Measurements from ENCODE around the gene ZFYVE9. TPM values are rescaled to one million over a fixed set of nuclear protein-coding genes. Genes with fewer than 3 reads are reported as not detected.
A peak's percentile ranks its signal among the peaks of the same experiment; 100 is the strongest.

The ZFYVE9 gene
- total and polyA plus RNA-seq, 10 of the 15 experiments (the other 5 are each of a cell fraction or from before 2014, with no cell fraction given): 0.26 to 6.9 (median 2.3) TPM

DNA sequence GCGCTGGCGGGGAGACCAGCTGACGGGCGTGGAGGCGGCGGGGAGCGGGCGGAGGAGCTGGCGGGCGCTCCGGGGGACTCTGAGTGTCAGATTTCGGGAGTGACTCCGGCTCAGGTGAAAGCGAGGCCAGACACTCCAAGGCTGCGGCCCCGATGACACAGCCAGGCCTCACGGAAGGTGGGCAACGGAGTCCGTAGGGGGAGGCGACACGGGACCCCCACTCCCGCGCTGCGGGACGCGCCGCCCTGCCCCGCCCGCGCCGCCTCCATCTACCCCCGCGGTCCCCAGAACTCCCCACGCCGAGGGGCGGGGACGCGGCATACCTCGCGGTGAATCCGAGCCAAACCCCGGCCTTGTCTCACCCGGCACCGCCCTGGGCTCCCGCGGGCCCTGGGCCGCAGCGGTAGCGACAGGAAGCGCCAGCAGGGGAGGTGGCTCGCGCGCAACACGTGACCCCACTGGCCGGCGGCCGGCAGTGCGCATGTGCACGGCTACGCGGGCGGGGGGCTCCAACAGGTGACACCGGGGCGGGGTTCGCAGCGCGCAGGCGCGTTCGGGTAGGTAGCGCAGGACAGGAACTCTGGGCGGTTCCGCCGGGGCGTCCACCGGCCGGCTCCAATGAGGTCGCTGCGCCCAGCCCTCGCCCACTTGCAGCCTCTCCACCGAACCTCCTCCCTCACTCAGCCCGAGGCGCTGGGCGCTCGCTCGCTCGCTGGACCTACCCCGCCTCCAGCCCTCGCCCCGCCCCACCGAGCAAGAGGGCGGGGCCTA is 224.0 kb downstream of the ZFYVE9 start, which contains the start of gene CC2D1B (continued):
- TF ChIP-seq CTCF (IDR thresholded peaks at IDR 0.05 in 2 of 3, conservative IDR thresholded peaks at IDR 0.05 in 1 of 3; ENCODE audit: control insufficient read depth in 2 of 3, extremely low read depth in 1 of 3, insufficient read depth in 1 of 3, low read depth in 3 of 3, low read length in 3 of 3): no peak; a peak in 1 of 6 replicates
- TF ChIP-seq CUX1 (IDR thresholded peaks at IDR 0.05; ENCODE audit: insufficient replicate concordance, low read depth, low read length): no peak
- peak; percentile 99 for TF ChIP-seq POLR2A (IDR thresholded peaks at IDR 0.05; ENCODE audit: low read depth, low read length)
- no peak for TF ChIP-seq JUND (IDR thresholded peaks at IDR 0.05; ENCODE audit: low read depth, low read length)
- peak; percentile 50; the same call in 1 of the 2 replicates for TF ChIP-seq HCFC1 (IDR thresholded peaks at IDR 0.05; ENCODE audit: low read length)
- no peak for TF ChIP-seq SUZ12 (IDR thresholded peaks at IDR 0.05; ENCODE audit: unreplicated experiment)
- no peak for TF ChIP-seq ZNF384 (IDR thresholded peaks at IDR 0.05; ENCODE audit: borderline replicate concordance, low read depth, low read length)
- TF ChIP-seq, protein P1, sequence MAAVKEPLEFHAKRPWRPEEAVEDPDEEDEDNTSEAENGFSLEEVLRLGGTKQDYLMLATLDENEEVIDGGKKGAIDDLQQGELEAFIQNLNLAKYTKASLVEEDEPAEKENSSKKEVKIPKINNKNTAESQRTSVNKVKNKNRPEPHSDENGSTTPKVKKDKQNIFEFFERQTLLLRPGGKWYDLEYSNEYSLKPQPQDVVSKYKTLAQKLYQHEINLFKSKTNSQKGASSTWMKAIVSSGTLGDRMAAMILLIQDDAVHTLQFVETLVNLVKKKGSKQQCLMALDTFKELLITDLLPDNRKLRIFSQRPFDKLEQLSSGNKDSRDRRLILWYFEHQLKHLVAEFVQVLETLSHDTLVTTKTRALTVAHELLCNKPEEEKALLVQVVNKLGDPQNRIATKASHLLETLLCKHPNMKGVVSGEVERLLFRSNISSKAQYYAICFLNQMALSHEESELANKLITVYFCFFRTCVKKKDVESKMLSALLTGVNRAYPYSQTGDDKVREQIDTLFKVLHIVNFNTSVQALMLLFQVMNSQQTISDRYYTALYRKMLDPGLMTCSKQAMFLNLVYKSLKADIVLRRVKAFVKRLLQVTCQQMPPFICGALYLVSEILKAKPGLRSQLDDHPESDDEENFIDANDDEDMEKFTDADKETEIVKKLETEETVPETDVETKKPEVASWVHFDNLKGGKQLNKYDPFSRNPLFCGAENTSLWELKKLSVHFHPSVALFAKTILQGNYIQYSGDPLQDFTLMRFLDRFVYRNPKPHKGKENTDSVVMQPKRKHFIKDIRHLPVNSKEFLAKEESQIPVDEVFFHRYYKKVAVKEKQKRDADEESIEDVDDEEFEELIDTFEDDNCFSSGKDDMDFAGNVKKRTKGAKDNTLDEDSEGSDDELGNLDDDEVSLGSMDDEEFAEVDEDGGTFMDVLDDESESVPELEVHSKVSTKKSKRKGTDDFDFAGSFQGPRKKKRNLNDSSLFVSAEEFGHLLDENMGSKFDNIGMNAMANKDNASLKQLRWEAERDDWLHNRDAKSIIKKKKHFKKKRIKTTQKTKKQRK (IDR thresholded peaks at IDR 0.05; ENCODE audit: low read depth, low read length): no peak
- TF ChIP-seq MXI1 (IDR thresholded peaks at IDR 0.05; ENCODE audit: low read depth, low read length): peak; percentile 61
- 0 out of 4 replicates have a peak, but pooled peaks of 1 of the 2 experiments have one; percentile 29 for TF ChIP-seq IKZF2 (IDR thresholded peaks at IDR 0.05)
- TF ChIP-seq YBX1 (IDR thresholded peaks at IDR 0.05): no peak
- TF ChIP-seq CHD2 (IDR thresholded peaks at IDR 0.05; ENCODE audit: borderline replicate concordance, low read depth, low read length): no peak
- TF ChIP-seq POLR2AphosphoS5 (IDR thresholded peaks at IDR 0.05; ENCODE audit: low read length): peak; percentile 85
- no peak for TF ChIP-seq KLF5 (IDR thresholded peaks at IDR 0.05; ENCODE audit: partially characterized antibody)
- TF ChIP-seq DPF2 (IDR thresholded peaks at IDR 0.05): peak; percentile 89; the same call in 1 of the 2 replicates
- no peak for TF ChIP-seq ZSCAN29 (IDR thresholded peaks at IDR 0.05)
- TF ChIP-seq GATAD2B (conservative IDR thresholded peaks at IDR 0.05; ENCODE audit: low read depth): peak; percentile 97
- no peak for TF ChIP-seq ZNF24 (IDR thresholded peaks at IDR 0.05)
- TF ChIP-seq, protein P2, sequence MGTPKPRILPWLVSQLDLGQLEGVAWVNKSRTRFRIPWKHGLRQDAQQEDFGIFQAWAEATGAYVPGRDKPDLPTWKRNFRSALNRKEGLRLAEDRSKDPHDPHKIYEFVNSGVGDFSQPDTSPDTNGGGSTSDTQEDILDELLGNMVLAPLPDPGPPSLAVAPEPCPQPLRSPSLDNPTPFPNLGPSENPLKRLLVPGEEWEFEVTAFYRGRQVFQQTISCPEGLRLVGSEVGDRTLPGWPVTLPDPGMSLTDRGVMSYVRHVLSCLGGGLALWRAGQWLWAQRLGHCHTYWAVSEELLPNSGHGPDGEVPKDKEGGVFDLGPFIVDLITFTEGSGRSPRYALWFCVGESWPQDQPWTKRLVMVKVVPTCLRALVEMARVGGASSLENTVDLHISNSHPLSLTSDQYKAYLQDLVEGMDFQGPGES (IDR thresholded peaks at IDR 0.05): no peak

All from GM12878 (cell line).